Activated naive CD4-positive, alpha-beta T cell treated with anti-CD3 and anti-CD28 coated beads, Interleukin-2, amount 50 U/mL, for 24 hours (primary cell): Measurements from ENCODE around the gene DGKB.

Source experiments
- H3K27ac Mint-ChIP-seq: one replicate; pipeline ENCODE4 v1.8.0; 2021; ENCODE audit warnings: mild to moderate bottlenecking, mixed read lengths
- H3K27me3 Mint-ChIP-seq: one replicate; pipeline ENCODE4 v1.8.0; 2021; ENCODE audit warnings: mixed read lengths
- H3K36me3 Mint-ChIP-seq: one replicate; pipeline ENCODE4 v1.8.0; 2021; ENCODE audit warnings: mixed read lengths
- H3K4me1 Mint-ChIP-seq: one replicate; pipeline ENCODE4 v1.8.0; 2021; ENCODE audit warnings: mixed read lengths
- H3K4me3 Mint-ChIP-seq: one replicate; pipeline ENCODE4 v1.8.0; 2021; ENCODE audit warnings: mild to moderate bottlenecking, mixed read lengths
- H3K9me3 Mint-ChIP-seq: one replicate; pipeline ENCODE4 v1.8.0; 2021; ENCODE audit warnings: mixed read lengths

The DGKB gene

GRCh38 chr7:14902589-14903067 is at the start of gene DGKB:
DGKB (minus strand) TSS chr7:14902751.
- no peaks in the 10 kb centered on the region for H3K4me1 Mint-ChIP-seq
- no peak within 1 kb of the TSS for H3K27ac Mint-ChIP-seq
- H3K4me3 Mint-ChIP-seq: no peak within 1 kb of the TSS

DNA sequence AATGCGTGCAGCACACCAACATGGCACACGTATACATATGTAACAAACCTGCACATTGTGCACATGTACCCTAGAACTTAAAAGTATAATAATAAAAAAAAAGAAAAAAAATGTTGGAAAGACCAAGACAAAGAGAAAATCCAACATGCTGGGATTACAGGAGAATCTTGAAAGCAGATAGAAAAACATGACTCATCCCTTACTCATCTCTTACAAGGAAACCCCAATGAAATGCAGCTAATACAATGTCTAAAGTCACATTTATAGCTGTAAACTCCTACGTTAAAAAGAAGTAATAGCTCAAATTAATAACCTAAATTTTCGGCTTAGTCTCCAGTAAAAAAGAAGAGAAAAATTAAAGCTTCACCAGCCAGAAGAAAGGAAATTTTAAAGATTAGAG is 47.5 kb upstream of the DGKB start:
- no peak overlapping the region for H3K4me3 Mint-ChIP-seq
- H3K4me1 Mint-ChIP-seq: no peaks in the 10 kb centered on the region
- no peaks in the 10 kb centered on the region for H3K27me3 Mint-ChIP-seq
- H3K27ac Mint-ChIP-seq: no peak overlapping the region
- H3K36me3 Mint-ChIP-seq: no peaks in the 10 kb centered on the region
- H3K9me3 Mint-ChIP-seq: peaks cover 6% of the 10 kb centered on the region

More at GRCh38 chr7:14902589-14903067, at the start of gene DGKB:
- Mint-ChIP-seq H3K9me3 (no peaks in the 10 kb centered on the region), H3K36me3 (no peaks in the 10 kb centered on the region), H3K27me3 (no peaks in the 10 kb centered on the region)

- no peak overlapping the region for H3K4me3 Mint-ChIP-seq
- no peaks in the 10 kb centered on the region for H3K27me3 Mint-ChIP-seq
- peaks cover 10% of the 10 kb centered on the region for H3K9me3 Mint-ChIP-seq
- no peaks in the 10 kb centered on the region for H3K4me1 Mint-ChIP-seq
- H3K36me3 Mint-ChIP-seq: no peaks in the 10 kb centered on the region
- H3K27ac Mint-ChIP-seq: no peak overlapping the region
Measured at GRCh38 chr7:14938181-14938580, 35.6 kb upstream of the DGKB start.

DNA sequence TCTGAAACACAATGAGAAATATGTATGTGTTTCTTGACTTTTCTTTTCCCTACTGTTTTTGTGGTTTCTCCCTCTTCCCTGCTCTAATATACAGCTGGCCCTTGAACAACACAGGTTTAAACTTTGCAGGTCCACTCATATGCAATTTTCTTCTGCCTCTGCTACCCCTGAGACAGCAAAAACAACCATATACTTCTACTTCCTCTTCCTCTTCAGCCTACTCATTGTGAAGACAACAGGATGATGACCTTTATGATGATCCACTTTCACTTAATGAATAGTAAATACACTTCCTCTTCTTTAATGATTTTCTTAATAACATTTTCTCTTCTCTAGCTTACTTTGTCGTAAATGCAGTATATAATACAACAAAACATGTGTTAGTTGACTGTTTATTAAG is 35.0 kb upstream of the DGKB start:
- H3K9me3 Mint-ChIP-seq: peaks cover 7% of the 10 kb centered on the region
- no peak overlapping the region for H3K27ac Mint-ChIP-seq
- no peaks in the 10 kb centered on the region for H3K27me3 Mint-ChIP-seq
- no peaks in the 10 kb centered on the region for H3K36me3 Mint-ChIP-seq
- no peak overlapping the region for H3K4me3 Mint-ChIP-seq
- H3K4me1 Mint-ChIP-seq: no peaks in the 10 kb centered on the region

DNA sequence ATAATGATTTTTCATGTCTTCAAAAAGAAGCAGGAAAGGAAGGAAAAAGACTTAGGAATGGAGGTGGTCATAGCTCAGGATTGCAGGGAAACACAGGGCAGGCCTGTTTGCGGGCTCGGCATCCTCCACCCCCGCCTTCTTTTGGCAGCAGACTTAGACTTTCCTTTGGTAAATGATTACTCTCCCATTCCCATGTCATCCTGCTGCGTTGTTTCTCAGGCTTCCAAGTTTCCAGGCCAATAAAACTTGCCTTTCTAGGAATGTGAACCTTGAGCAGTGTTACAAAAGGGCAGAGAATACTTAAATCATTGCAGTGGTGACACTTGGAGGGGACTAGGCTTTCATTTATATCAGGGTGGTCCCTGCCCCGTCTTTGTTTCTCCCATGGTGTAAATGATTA is 34.0 kb upstream of the DGKB start:
- Mint-ChIP-seq H3K9me3 (peaks cover 12% of the 10 kb centered on the region), H3K4me1 (no peaks in the 10 kb centered on the region), H3K36me3 (no peaks in the 10 kb centered on the region), H3K27ac (no peak overlapping the region), H3K4me3 (no peak overlapping the region), H3K27me3 (no peaks in the 10 kb centered on the region)

DNA sequence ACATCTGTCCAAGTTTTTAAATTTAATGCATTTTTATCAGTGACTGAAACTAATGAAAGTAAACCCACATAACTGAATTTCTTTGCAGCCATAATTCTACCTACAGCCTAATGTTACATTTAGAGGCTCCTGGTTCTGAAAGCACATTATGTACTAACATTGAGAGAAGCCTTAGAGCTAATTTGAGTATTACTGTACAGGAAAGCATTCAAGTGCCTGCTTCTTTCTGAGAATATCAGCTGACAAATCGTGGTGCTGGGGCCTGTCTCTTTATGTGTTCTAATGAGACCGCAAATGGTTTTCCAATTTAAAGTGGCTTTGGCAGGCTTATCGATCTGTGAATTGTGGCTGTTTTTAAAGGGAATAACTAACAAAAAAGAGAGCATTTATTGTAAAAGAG is 32.3 kb upstream of the DGKB start:
- Mint-ChIP-seq H3K4me1 (no peaks in the 10 kb centered on the region), H3K9me3 (peaks cover 12% of the 10 kb centered on the region), H3K4me3 (no peak overlapping the region), H3K36me3 (no peaks in the 10 kb centered on the region), H3K27ac (no peak overlapping the region), H3K27me3 (no peaks in the 10 kb centered on the region)

GRCh38 chr7:14931511-14932215 is 29.1 kb upstream of the DGKB start:
- Mint-ChIP-seq H3K4me3 (no peak overlapping the region), H3K9me3 (peaks cover 18% of the 10 kb centered on the region), H3K27ac (no peak overlapping the region), H3K27me3 (no peaks in the 10 kb centered on the region), H3K36me3 (no peaks in the 10 kb centered on the region), H3K4me1 (no peaks in the 10 kb centered on the region)

- Mint-ChIP-seq H3K27me3 (no peaks in the 10 kb centered on the region), H3K9me3 (peaks cover 9% of the 10 kb centered on the region), H3K36me3 (no peaks in the 10 kb centered on the region), H3K27ac (no peak overlapping the region), H3K4me1 (no peaks in the 10 kb centered on the region), H3K4me3 (no peak overlapping the region)
Measured at GRCh38 chr7:14924398-14924797, 21.8 kb upstream of the DGKB start.

DNA sequence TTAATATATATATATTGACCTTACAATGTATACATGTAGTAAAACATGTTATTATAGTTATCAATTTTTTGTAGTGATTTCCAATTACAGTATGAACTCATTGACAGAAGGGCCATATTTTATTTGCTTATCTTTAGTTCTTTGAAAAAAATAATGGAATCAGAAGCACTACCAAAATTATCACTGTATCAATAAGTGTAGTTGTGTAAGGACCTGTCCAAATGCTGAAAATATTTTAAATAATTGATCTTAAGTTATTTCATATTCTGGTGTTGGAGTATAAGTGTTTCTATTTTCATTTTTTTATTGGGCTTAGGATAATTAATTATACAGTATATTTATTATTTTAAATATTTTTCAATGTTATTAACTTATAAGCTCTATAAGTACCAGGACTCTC is 8.5 kb upstream of the DGKB start:
- Mint-ChIP-seq H3K4me1 (no peaks in the 10 kb centered on the region), H3K27ac (no peak overlapping the region), H3K4me3 (no peak overlapping the region), H3K27me3 (no peaks in the 10 kb centered on the region), H3K36me3 (no peaks in the 10 kb centered on the region), H3K9me3 (no peaks in the 10 kb centered on the region)

DNA sequence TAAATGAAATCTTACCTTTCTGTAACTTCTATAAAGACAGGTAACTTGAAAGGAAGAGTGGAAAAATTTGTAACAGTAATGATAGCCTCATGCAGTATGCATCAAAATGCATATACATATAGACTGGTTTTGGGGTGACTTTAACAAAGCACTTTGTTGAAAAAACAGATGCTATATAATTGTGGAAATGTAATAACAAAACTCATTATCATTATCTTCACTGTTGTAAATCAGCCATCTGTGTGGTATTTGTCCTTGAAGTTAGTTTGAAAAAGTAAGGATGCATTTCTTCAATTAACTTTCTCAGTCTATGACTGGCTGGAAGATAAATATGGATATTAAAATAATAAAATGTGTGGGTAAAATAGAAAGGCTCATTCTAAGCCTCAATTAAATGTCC is 6.1 kb upstream of the DGKB start:
- H3K4me3 Mint-ChIP-seq: no peak overlapping the region
- H3K27ac Mint-ChIP-seq: no peak overlapping the region
- no peaks in the 10 kb centered on the region for H3K27me3 Mint-ChIP-seq
- no peaks in the 10 kb centered on the region for H3K4me1 Mint-ChIP-seq
- no peaks in the 10 kb centered on the region for H3K36me3 Mint-ChIP-seq
- no peaks in the 10 kb centered on the region for H3K9me3 Mint-ChIP-seq

- Mint-ChIP-seq H3K27me3 (no peaks in the 10 kb centered on the region), H3K27ac (no peak overlapping the region), H3K36me3 (no peaks in the 10 kb centered on the region), H3K4me1 (no peaks in the 10 kb centered on the region), H3K4me3 (no peak overlapping the region), H3K9me3 (no peaks in the 10 kb centered on the region)
Measured at GRCh38 chr7:14905764-14906163, 3.2 kb upstream of the DGKB start.

DNA sequence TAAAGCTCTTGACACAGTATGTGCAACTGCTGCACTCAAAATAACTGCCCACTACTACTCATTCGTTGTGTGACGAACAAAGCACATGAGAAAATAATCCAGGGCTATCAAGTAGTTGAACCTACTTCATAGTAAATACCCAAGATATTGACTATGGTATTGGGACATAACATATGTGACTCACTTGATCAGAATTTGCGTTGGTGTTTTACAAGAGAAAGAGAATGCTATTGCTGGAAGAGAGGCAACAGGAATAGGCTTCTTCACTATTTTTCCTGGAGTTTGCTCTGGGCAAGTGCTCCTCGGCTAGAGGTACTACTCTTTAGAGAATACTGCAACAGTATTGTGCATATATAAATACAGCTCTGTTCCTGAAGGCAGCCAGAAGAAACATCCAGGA is 2.5 kb downstream of the DGKB start:
- no peak overlapping the region for H3K4me3 Mint-ChIP-seq
- no peaks in the 10 kb centered on the region for H3K36me3 Mint-ChIP-seq
- H3K9me3 Mint-ChIP-seq: no peaks in the 10 kb centered on the region
- H3K27ac Mint-ChIP-seq: no peak overlapping the region
- no peaks in the 10 kb centered on the region for H3K4me1 Mint-ChIP-seq
- no peaks in the 10 kb centered on the region for H3K27me3 Mint-ChIP-seq

DNA sequence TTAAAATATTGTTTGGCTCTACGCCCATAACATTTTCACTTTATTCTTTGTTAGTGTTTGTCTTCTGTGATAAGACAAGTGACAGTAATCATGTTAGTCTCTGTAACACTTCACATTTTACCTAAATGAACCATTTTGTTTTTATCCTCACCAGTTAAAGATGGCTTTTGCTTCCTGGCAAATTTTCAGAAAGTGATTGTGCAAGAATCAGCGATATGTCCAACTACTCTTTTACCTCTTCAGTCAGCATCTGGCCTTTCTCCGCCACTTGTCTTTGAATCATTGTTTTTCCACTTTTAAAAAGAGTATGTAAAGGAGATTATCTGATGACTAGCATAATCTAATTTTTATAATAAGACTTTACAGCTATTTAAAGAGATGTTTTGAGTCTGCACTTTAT is 3.5 kb downstream of the DGKB start:
- Mint-ChIP-seq H3K36me3 (no peaks in the 10 kb centered on the region), H3K9me3 (no peaks in the 10 kb centered on the region), H3K27ac (no peak overlapping the region)

DNA sequence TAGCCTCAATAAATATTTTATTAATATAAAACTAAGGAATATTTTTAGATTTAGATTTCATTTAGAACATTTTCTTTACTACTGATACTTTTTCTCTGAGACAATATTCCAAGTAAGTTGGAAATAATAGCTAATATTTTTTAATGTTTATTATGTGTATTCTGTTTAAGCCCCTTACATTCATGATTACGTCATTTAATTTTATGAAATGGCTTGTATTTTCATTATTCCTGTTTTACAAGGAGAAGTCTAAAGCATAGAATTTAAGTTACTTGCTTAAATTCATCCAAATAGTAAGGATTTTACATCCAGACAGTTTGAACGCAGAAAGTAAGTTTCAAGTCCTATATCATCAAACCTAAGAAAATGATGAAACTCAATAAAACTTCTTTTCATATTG is 6.1 kb downstream of the DGKB start:
- Mint-ChIP-seq H3K27me3 (no peaks in the 10 kb centered on the region), H3K27ac (no peak overlapping the region), H3K36me3 (no peaks in the 10 kb centered on the region), H3K4me3 (no peak overlapping the region), H3K9me3 (no peaks in the 10 kb centered on the region), H3K4me1 (no peaks in the 10 kb centered on the region)

More for the DNA sequence above, 3.5 kb downstream of the DGKB start:
- Mint-ChIP-seq H3K4me1 (no peaks in the 10 kb centered on the region), H3K27me3 (no peaks in the 10 kb centered on the region), H3K4me3 (no peak overlapping the region)

GRCh38 chr7:14894826-14895225 is 7.7 kb downstream of the DGKB start:
- no peak overlapping the region for H3K4me3 Mint-ChIP-seq
- H3K27me3 Mint-ChIP-seq: no peaks in the 10 kb centered on the region
- H3K36me3 Mint-ChIP-seq: no peaks in the 10 kb centered on the region
- no peaks in the 10 kb centered on the region for H3K4me1 Mint-ChIP-seq
- H3K9me3 Mint-ChIP-seq: no peaks in the 10 kb centered on the region
- no peak overlapping the region for H3K27ac Mint-ChIP-seq

DNA sequence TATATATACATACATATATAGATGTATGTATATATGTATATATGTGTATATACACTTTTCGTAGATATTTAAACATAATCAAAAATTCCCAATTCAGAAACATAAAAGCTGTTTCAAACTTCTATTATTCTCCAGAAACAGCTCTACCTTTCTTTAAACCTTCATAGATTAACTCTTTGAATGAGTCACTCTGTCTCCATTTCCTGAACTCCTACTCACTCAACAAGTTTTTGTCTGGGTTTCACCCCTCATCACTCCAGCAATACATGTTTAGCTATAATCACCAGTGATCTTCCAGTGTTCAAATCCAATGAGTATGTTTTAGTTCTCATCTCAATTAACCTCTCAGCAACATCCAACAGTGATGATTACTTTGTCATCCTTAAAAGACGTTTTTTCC is 9.6 kb downstream of the DGKB start:
- no peaks in the 10 kb centered on the region for H3K9me3 Mint-ChIP-seq
- H3K27me3 Mint-ChIP-seq: no peaks in the 10 kb centered on the region
- no peaks in the 10 kb centered on the region for H3K4me1 Mint-ChIP-seq
- no peak overlapping the region for H3K27ac Mint-ChIP-seq
- H3K4me3 Mint-ChIP-seq: no peak overlapping the region
- no peaks in the 10 kb centered on the region for H3K36me3 Mint-ChIP-seq

DNA sequence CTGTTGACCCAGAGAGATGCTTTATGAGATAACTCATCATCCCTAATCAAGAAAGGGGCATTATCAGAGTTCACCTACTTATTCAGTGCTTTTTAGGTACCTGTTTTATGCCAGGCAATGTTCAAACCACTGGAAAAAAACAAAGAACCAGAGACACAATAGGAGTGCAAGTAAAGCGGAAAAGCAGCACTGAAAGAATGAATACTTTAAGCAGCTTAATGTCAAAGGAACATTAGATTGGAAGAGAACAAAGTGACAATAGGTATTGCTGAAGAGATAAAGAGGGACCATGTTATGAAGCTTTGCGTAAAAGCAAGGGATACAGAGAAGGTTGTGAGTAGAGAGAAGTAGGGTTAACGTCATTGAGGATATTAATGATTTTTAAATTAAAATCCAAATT is 11.3 kb downstream of the DGKB start:
- Mint-ChIP-seq H3K4me3 (no peak overlapping the region), H3K9me3 (no peaks in the 10 kb centered on the region), H3K27ac (no peak overlapping the region), H3K27me3 (no peaks in the 10 kb centered on the region), H3K4me1 (no peaks in the 10 kb centered on the region), H3K36me3 (no peaks in the 10 kb centered on the region)
